Measurements from ENCODE around the gene NUCKS1.
A peak's percentile ranks its signal among the peaks of the same experiment; 100 is the strongest.

The NUCKS1 gene

DNA sequence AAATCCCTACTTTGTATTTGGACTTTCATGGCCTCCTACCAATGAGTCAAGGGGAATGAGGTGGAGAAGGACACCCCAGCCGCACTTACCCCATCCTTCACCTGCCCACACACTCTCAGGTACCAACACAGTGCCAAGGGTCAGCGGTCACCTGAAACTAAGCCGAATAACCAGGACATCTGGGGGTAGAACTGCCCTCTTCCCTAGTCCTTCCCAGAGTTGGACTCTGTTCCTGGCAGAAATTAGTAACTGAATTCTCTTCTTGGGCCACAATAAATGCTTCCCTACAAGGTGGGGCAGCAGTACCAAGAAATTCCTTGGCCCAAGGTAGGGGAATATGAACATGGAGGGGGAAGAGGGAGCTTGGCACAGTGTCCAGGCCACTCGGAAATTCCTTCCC lies 77.0 kb downstream of the NUCKS1 start:
- ATAC-seq (ENCODE audit: low read depth) (no peak), DNase-seq (ENCODE audit: low spot score) (no peak)
- Histone ChIP-seq H3K4me1 (ENCODE audit: insufficient read depth, poor library complexity, severe bottlenecking) (peaks cover 8% of the 10 kb centered on the region), H3K27ac (ENCODE audit: poor library complexity, severe bottlenecking) (no peak overlapping the region), H3K9me3 (ENCODE audit: severe bottlenecking) (no peaks in the 10 kb centered on the region), H3K4me3 (ENCODE audit: severe bottlenecking) (no peak overlapping the region), H3K36me3 (ENCODE audit: low read depth) (no peaks in the 10 kb centered on the region), H3K27me3 (ENCODE audit: insufficient read depth, poor library complexity, severe bottlenecking) (no peaks in the 10 kb centered on the region)
- TF ChIP-seq, protein P1, sequence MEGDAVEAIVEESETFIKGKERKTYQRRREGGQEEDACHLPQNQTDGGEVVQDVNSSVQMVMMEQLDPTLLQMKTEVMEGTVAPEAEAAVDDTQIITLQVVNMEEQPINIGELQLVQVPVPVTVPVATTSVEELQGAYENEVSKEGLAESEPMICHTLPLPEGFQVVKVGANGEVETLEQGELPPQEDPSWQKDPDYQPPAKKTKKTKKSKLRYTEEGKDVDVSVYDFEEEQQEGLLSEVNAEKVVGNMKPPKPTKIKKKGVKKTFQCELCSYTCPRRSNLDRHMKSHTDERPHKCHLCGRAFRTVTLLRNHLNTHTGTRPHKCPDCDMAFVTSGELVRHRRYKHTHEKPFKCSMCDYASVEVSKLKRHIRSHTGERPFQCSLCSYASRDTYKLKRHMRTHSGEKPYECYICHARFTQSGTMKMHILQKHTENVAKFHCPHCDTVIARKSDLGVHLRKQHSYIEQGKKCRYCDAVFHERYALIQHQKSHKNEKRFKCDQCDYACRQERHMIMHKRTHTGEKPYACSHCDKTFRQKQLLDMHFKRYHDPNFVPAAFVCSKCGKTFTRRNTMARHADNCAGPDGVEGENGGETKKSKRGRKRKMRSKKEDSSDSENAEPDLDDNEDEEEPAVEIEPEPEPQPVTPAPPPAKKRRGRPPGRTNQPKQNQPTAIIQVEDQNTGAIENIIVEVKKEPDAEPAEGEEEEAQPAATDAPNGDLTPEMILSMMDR (IDR thresholded peaks at IDR 0.05; ENCODE audit: poor library complexity, severe bottlenecking): no peak

DNA sequence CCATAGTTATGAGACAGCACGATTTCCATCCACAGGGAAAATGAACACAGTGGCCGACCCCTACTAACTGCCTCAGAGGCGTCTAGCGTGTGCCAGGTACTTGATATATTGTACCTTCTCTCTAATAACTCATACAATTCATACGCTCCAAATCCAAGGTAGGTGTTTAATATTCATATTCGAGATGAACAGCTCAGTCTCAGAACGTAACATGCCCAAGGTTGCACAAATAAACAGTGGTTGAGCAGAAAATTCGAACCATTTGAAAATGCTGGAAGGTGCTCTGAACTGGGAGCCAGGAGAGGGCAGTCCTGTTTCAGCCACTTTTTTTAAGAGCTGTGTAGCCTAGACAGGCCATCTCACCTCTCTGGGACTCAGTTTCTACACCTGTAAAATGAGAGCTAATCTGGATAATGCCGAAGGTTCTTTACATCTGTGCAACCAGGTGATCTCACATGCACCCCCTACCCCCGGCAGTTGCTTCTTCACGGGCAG lies 77.5 kb downstream of the NUCKS1 start:
- Histone ChIP-seq H3K9me3 (ENCODE audit: severe bottlenecking) (no peaks in the 10 kb centered on the region), H3K27ac (ENCODE audit: poor library complexity, severe bottlenecking) (no peak overlapping the region), H3K4me3 (ENCODE audit: severe bottlenecking) (no peak overlapping the region), H3K36me3 (ENCODE audit: low read depth) (no peaks in the 10 kb centered on the region), H3K27me3 (ENCODE audit: insufficient read depth, poor library complexity, severe bottlenecking) (no peaks in the 10 kb centered on the region), H3K4me1 (ENCODE audit: insufficient read depth, poor library complexity, severe bottlenecking) (peaks cover 8% of the 10 kb centered on the region)
- TF ChIP-seq, protein P1 (IDR thresholded peaks at IDR 0.05; ENCODE audit: poor library complexity, severe bottlenecking): peak; percentile 22
- no peak for DNase-seq (ENCODE audit: low spot score)
- no peak for ATAC-seq (ENCODE audit: low read depth)

DNA sequence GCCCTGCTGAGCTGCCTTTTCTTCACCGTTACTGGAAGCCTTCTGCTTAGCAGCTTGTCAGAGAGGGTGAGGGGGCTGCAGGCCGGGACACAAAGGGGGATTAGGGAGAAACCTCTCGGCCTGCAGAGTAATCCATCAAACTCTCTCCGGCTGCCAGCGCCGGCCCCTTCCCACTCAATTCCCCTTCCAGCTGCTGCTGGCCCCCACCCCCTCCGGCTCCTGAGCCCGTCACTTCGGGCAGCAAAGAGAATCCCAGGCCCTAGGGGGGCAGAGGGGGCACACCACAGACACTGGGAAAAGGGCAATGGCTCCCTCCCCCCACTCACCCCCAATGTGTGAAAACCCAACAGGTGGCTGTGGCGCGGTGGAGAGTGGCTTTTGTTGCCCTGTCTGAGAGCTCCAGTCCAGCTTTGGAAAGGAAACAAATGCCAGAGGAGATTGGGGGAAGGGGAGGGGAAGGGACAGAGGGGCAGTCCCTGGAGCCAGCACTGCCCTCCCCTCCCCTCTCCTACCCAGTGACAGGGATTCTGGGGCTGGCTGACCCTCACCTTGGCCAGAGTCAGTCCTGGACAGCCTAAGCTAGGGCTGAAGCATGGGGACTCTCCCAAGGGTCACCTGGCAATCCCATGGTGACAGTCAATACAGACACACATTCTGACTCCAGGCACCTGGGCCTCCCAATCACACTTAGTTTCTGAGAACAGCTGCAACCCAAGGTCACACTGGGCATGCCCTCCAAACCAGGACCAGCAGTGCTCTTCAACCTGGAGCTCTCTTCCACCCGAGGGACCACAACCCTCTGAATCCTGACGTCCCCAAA lies 79.2 kb downstream of the NUCKS1 start:
- H3K4me3 ChIP-seq (ENCODE audit: severe bottlenecking): no peak overlapping the region
- no peak overlapping the region for H3K27ac ChIP-seq (ENCODE audit: poor library complexity, severe bottlenecking)
- H3K36me3 ChIP-seq (ENCODE audit: low read depth): no peaks in the 10 kb centered on the region
- no peaks in the 10 kb centered on the region for H3K27me3 ChIP-seq (ENCODE audit: insufficient read depth, poor library complexity, severe bottlenecking)
- peaks cover 10% of the 10 kb centered on the region for H3K4me1 ChIP-seq (ENCODE audit: insufficient read depth, poor library complexity, severe bottlenecking)
- ATAC-seq (ENCODE audit: low read depth) (no peak), DNase-seq (ENCODE audit: low spot score) (no peak)
- TF ChIP-seq, protein P1 (IDR thresholded peaks at IDR 0.05; ENCODE audit: poor library complexity, severe bottlenecking): no peak
- H3K9me3 ChIP-seq (ENCODE audit: severe bottlenecking): no peaks in the 10 kb centered on the region

GRCh38 chr1:205670150-205670446 lies 79.9 kb downstream of the NUCKS1 start:
- Histone ChIP-seq H3K4me1 (ENCODE audit: insufficient read depth, poor library complexity, severe bottlenecking) (peaks cover 17% of the 10 kb centered on the region), H3K27ac (ENCODE audit: poor library complexity, severe bottlenecking) (no peak overlapping the region), H3K4me3 (ENCODE audit: severe bottlenecking) (no peak overlapping the region), H3K9me3 (ENCODE audit: severe bottlenecking) (no peaks in the 10 kb centered on the region), H3K36me3 (ENCODE audit: low read depth) (no peaks in the 10 kb centered on the region), H3K27me3 (ENCODE audit: insufficient read depth, poor library complexity, severe bottlenecking) (no peaks in the 10 kb centered on the region)
- ATAC-seq (ENCODE audit: low read depth): no peak
- TF ChIP-seq, protein P1 (IDR thresholded peaks at IDR 0.05; ENCODE audit: poor library complexity, severe bottlenecking): no peak
- DNase-seq (ENCODE audit: low spot score): no peak
